Lower leg skin (tissue), 3 donors: ENCODE results near the gene CHD2.

Source experiments
- CTCF ChIP-seq, 3 donors: fragments of 450-650 bp; IDR thresholded peaks; one replicate each; pipeline ENCODE4 v1.5.1; 2016; ENCODE audit warnings: antibody characterized with exemption in 3 of 3, mild to moderate bottlenecking in 3 of 3, moderate library complexity in 2 of 3
- POLR2A ChIP-seq, 2 donors: fragments of 450-650 bp; IDR thresholded peaks; one replicate each; pipeline ENCODE4 v1.6.1; 2016 to 2017; ENCODE audit warnings: antibody characterized with exemption in 2 of 2, mild to moderate bottlenecking in 1 of 2, moderate library complexity in 1 of 2

GRCh38 chr15:93050648-93051047 lies 150.5 kb downstream of the CHD2 start:
- TF ChIP-seq CTCF (IDR thresholded peaks at IDR 0.05) (no peak), POLR2A (IDR thresholded peaks at IDR 0.05) (no peak)
